MG63 (cell line): ENCODE measurements around the gene CPT1B. TPM values are rescaled to one million over a fixed set of nuclear protein-coding genes. Genes with fewer than 3 reads are reported as not detected.
"Not testable (repeated sequence)": the region's sequence is repeated elsewhere in the genome, so short reads cannot be mapped to it uniquely, and the experiment has no call there.

ENCODE experiments used
- DNase-seq: peaks from one replicate; pipeline ENCODE4 v3.0.0-alpha.2; 2020
- H3K27me3 ChIP-seq: fragments of 250-450 bp; sonication (Bioruptor Pico); 2 replicates; pipeline ENCODE4 v1.5.1; 2020; ENCODE audit warnings: mild to moderate bottlenecking, moderate library complexity
- H3K36me3 ChIP-seq: fragments of 250-450 bp; sonication (Bioruptor Pico); 2 replicates; pipeline ENCODE4 v1.5.1; 2020; ENCODE audit warnings: mild to moderate bottlenecking, moderate library complexity
- H3K4me3 ChIP-seq: fragments of 250-450 bp; sonication (Bioruptor Pico); 2 replicates; pipeline ENCODE4 v1.5.1; 2020; ENCODE audit warnings: mild to moderate bottlenecking, moderate library complexity
- H3K9me3 ChIP-seq: fragments of 250-450 bp; sonication (Bioruptor Pico); 2 replicates; pipeline ENCODE4 v1.5.1; 2020; ENCODE audit warnings: mild to moderate bottlenecking, moderate library complexity
- total RNA-seq: library from RNA; depleted of rRNA; stranded (reverse); fragments of >200 nt; shearing (Covaris generic); gene quantifications from 2 replicates; pipeline ENCODE4 v1.2.3, GENCODE V29; 2014; ENCODE audit warnings: low replicate concordance

Gene CPT1B
- total RNA-seq, 1 experiment from 2014 or later: 4.4 TPM

GRCh38 chr22:50612168-50612527, 33.9 kb upstream of the CPT1B start:
- Histone ChIP-seq H3K36me3 (no peaks in the 10 kb centered on the region), H3K4me3 (no peak overlapping the region), H3K27me3 (no peaks in the 10 kb centered on the region), H3K9me3 (no peaks in the 10 kb centered on the region)
- no peak for DNase-seq

GRCh38 chr22:50611341-50612060, 33.3 kb upstream of the CPT1B start:
- H3K27me3 ChIP-seq: no peaks in the 10 kb centered on the region
- H3K9me3 ChIP-seq: no peaks in the 10 kb centered on the region
- DNase-seq: no peak
- H3K36me3 ChIP-seq: no peaks in the 10 kb centered on the region
- no peak overlapping the region for H3K4me3 ChIP-seq

GRCh38 chr22:50610581-50610980, 32.4 kb upstream of the CPT1B start:
- Histone ChIP-seq H3K36me3 (no peaks in the 10 kb centered on the region), H3K9me3 (no peaks in the 10 kb centered on the region), H3K4me3 (no peak overlapping the region), H3K27me3 (no peaks in the 10 kb centered on the region)
- DNase-seq: no peak

GRCh38 chr22:50610041-50610451, 31.8 kb upstream of the CPT1B start:
- Histone ChIP-seq H3K4me3 (no peak overlapping the region), H3K27me3 (no peaks in the 10 kb centered on the region), H3K9me3 (no peaks in the 10 kb centered on the region), H3K36me3 (no peaks in the 10 kb centered on the region)
- no peak for DNase-seq

GRCh38 chr22:50609599-50609998, 31.4 kb upstream of the CPT1B start:
- H3K27me3 ChIP-seq: no peaks in the 10 kb centered on the region
- no peak for DNase-seq
- no peaks in the 10 kb centered on the region for H3K9me3 ChIP-seq
- no peak overlapping the region for H3K4me3 ChIP-seq
- no peaks in the 10 kb centered on the region for H3K36me3 ChIP-seq

- DNase-seq: no peak
- no peaks in the 10 kb centered on the region for H3K27me3 ChIP-seq
These were observed 30.8 kb upstream of the CPT1B start for GRCh38 chr22:50608996-50609395.

GRCh38 chr22:50608058-50608840, 30.0 kb upstream of the CPT1B start:
- H3K9me3 ChIP-seq, H3K4me3 ChIP-seq, H3K36me3 ChIP-seq, H3K27me3 ChIP-seq, DNase-seq: not testable (repeated sequence)

More at GRCh38 chr22:50608996-50609395, 30.8 kb upstream of the CPT1B start:
- no peaks in the 10 kb centered on the region for H3K9me3 ChIP-seq
- no peaks in the 10 kb centered on the region for H3K36me3 ChIP-seq
- H3K4me3 ChIP-seq: no peak overlapping the region

GRCh38 chr22:50607659-50608020, 29.4 kb upstream of the CPT1B start:
- H3K9me3 ChIP-seq: no peaks in the 10 kb centered on the region
- no peak for DNase-seq
- no peaks in the 10 kb centered on the region for H3K27me3 ChIP-seq
- H3K4me3 ChIP-seq: no peak overlapping the region
- H3K36me3 ChIP-seq: no peaks in the 10 kb centered on the region

GRCh38 chr22:50606946-50607658, 28.9 kb upstream of the CPT1B start:
- Histone ChIP-seq H3K27me3 (no peaks in the 10 kb centered on the region), H3K4me3 (no peak overlapping the region), H3K36me3 (no peaks in the 10 kb centered on the region), H3K9me3 (no peaks in the 10 kb centered on the region)
- no peak for DNase-seq

- Histone ChIP-seq H3K9me3 (no peaks in the 10 kb centered on the region), H3K27me3 (no peaks in the 10 kb centered on the region), H3K4me3 (no peak overlapping the region), H3K36me3 (no peaks in the 10 kb centered on the region)
- no peak for DNase-seq
These were observed 28.1 kb upstream of the CPT1B start for GRCh38 chr22:50606165-50606945.

- no peaks in the 10 kb centered on the region for H3K27me3 ChIP-seq
- no peaks in the 10 kb centered on the region for H3K9me3 ChIP-seq
- no peak for DNase-seq
These were observed 27.4 kb upstream of the CPT1B start for GRCh38 chr22:50605613-50606074.

GRCh38 chr22:50605002-50605612, 26.9 kb upstream of the CPT1B start:
- Histone ChIP-seq H3K9me3 (no peaks in the 10 kb centered on the region), H3K27me3 (no peaks in the 10 kb centered on the region; the same call in 1 of the 2 replicates), H3K4me3 (no peak overlapping the region), H3K36me3 (no peaks in the 10 kb centered on the region)
- no peak for DNase-seq

More at GRCh38 chr22:50605613-50606074, 27.4 kb upstream of the CPT1B start:
- H3K36me3 ChIP-seq: no peaks in the 10 kb centered on the region
- H3K4me3 ChIP-seq: no peak overlapping the region

- Histone ChIP-seq H3K9me3 (no peaks in the 10 kb centered on the region), H3K4me3 (no peak overlapping the region), H3K27me3 (peaks cover 4% of the 10 kb centered on the region; the same call in 1 of the 2 replicates), H3K36me3 (no peaks in the 10 kb centered on the region)
- no peak for DNase-seq
These were observed 26.2 kb upstream of the CPT1B start for GRCh38 chr22:50604256-50605001.

- no peak for DNase-seq
- H3K9me3 ChIP-seq: no peaks in the 10 kb centered on the region
- peaks cover 4% of the 10 kb centered on the region; the same call in 1 of the 2 replicates for H3K27me3 ChIP-seq
- no peak overlapping the region for H3K4me3 ChIP-seq
- H3K36me3 ChIP-seq: no peaks in the 10 kb centered on the region
These were observed 25.5 kb upstream of the CPT1B start for GRCh38 chr22:50603511-50604255.

- DNase-seq: no peak
- Histone ChIP-seq H3K36me3 (no peaks in the 10 kb centered on the region), H3K9me3 (no peaks in the 10 kb centered on the region), H3K4me3 (no peak overlapping the region), H3K27me3 (peaks cover 4% of the 10 kb centered on the region; the same call in 1 of the 2 replicates)
These were observed 24.1 kb upstream of the CPT1B start for GRCh38 chr22:50602338-50602700.
